Globus pallidus (tissue), 1 donor: ENCODE results near the gene SGTA.

Experiments
- DNase-seq: peaks from one replicate; pipeline ENCODE4 v3.0.0-alpha.2; 2015; ENCODE audit warnings: low spot score

SGTA gene

GRCh38 chr19:2754659-2755447 is 28.2 kb downstream of the SGTA start:
- no peak for DNase-seq

GRCh38 chr19:2751438-2751830 is 31.6 kb downstream of the SGTA start:
- no peak for DNase-seq

- DNase-seq, result peak; percentile 32
Observed at GRCh38 chr19:2750808-2751437, 32.1 kb downstream of the SGTA start.

GRCh38 chr19:2747349-2747748 is 35.7 kb downstream of the SGTA start:
- DNase-seq, result no peak

GRCh38 chr19:2744113-2744512 is 39.0 kb downstream of the SGTA start:
- DNase-seq, result no peak

GRCh38 chr19:2743099-2743498 is 40.0 kb downstream of the SGTA start:
- no peak for DNase-seq

GRCh38 chr19:2740314-2740656 is 42.8 kb downstream of the SGTA start:
- no peak for DNase-seq

GRCh38 chr19:2739602-2740313 is 43.3 kb downstream of the SGTA start, which contains the start of gene SLC39A3:
Gene SLC39A3, minus strand, starts transcription at chr19:2740017. Its CDS starts 2,760 bp downstream, at chr19:2737257.
- DNase-seq, result peak; percentile 97

GRCh38 chr19:2736550-2737190 is 46.4 kb downstream of the SGTA start:
- no peak for DNase-seq

- no peak for DNase-seq
Observed at GRCh38 chr19:2735374-2735773, 47.7 kb downstream of the SGTA start.

GRCh38 chr19:2734589-2735288 is 48.3 kb downstream of the SGTA start:
- no peak for DNase-seq

GRCh38 chr19:2733930-2734588 is 49.0 kb downstream of the SGTA start:
- DNase-seq, result no peak

- no peak for DNase-seq
Observed at GRCh38 chr19:2732883-2733282, 50.2 kb downstream of the SGTA start.

- no peak for DNase-seq
Observed at GRCh38 chr19:2732157-2732725, 50.8 kb downstream of the SGTA start.

- no peak for DNase-seq
Observed at GRCh38 chr19:2731181-2731995, 51.7 kb downstream of the SGTA start.

GRCh38 chr19:2729943-2730818 is 52.9 kb downstream of the SGTA start:
- DNase-seq, result no peak

- DNase-seq, result no peak
Observed at GRCh38 chr19:2728783-2729387, 54.2 kb downstream of the SGTA start.

GRCh38 chr19:2727640-2727944 is 55.5 kb downstream of the SGTA start:
- no peak for DNase-seq
